Measurements from ENCODE around the gene RFX2. TPM values are rescaled to one million over a fixed set of nuclear protein-coding genes. Genes with fewer than 3 reads are reported as not detected.

RFX2 gene
- total RNA-seq, 6 experiments from 2014 or later = 6.3 to 9.5 (median 6.9) TPM

- Mint-ChIP-seq H3K27ac (peak overlapping the region; percentile 100), H3K4me3 (peak overlapping the region; percentile 85), H3K36me3 (ENCODE audit: low read depth) (no peaks in the 10 kb centered on the region), H3K9me3 (no peaks in the 10 kb centered on the region), H3K27me3 (ENCODE audit: insufficient read depth) (peaks cover 4% of the 10 kb centered on the region), H3K4me1 (ENCODE audit: low read depth) (peaks cover 54% of the 10 kb centered on the region)
- TF ChIP-seq CTCF (IDR thresholded peaks at IDR 0.05) = no peak
- DNase-seq = peak; percentile 95
Measured at GRCh38 chr19:6056801-6057650, 53.3 kb downstream of the RFX2 start.

- peaks cover 4% of the 10 kb centered on the region for H3K27me3 Mint-ChIP-seq (ENCODE audit: insufficient read depth)
- H3K36me3 Mint-ChIP-seq (ENCODE audit: low read depth) = no peaks in the 10 kb centered on the region
- peak overlapping the region; percentile 100 for H3K27ac Mint-ChIP-seq
- no peaks in the 10 kb centered on the region for H3K9me3 Mint-ChIP-seq
- H3K4me3 Mint-ChIP-seq = peak overlapping the region; percentile 85; the same call in 1 of the 2 replicates
- no peak for DNase-seq
- peaks cover 47% of the 10 kb centered on the region for H3K4me1 Mint-ChIP-seq (ENCODE audit: low read depth)
- TF ChIP-seq CTCF (IDR thresholded peaks at IDR 0.05) = no peak
Measured at GRCh38 chr19:6056282-6056741, 54.0 kb downstream of the RFX2 start.

GRCh38 chr19:6055013-6055795 is 55.1 kb downstream of the RFX2 start:
- Mint-ChIP-seq H3K27ac (peak overlapping the region; percentile 100), H3K4me1 (ENCODE audit: low read depth) (peaks cover 41% of the 10 kb centered on the region), H3K4me3 (no peak overlapping the region), H3K27me3 (ENCODE audit: insufficient read depth) (peaks cover 1% of the 10 kb centered on the region), H3K9me3 (no peaks in the 10 kb centered on the region), H3K36me3 (ENCODE audit: low read depth) (no peaks in the 10 kb centered on the region)
- no peak for TF ChIP-seq CTCF (IDR thresholded peaks at IDR 0.05)
- DNase-seq = no peak

GRCh38 chr19:6048793-6049405 is 61.4 kb downstream of the RFX2 start:
- peaks cover 23% of the 10 kb centered on the region for H3K4me1 Mint-ChIP-seq (ENCODE audit: low read depth)
- DNase-seq = peak; percentile 57
- TF ChIP-seq CTCF (IDR thresholded peaks at IDR 0.05) = peak; percentile 89
- no peak overlapping the region; the same call in 1 of the 2 replicates for H3K27ac Mint-ChIP-seq
- H3K27me3 Mint-ChIP-seq (ENCODE audit: insufficient read depth) = peaks cover 2% of the 10 kb centered on the region; the same call in 1 of the 2 replicates
- no peaks in the 10 kb centered on the region for H3K9me3 Mint-ChIP-seq
- no peaks in the 10 kb centered on the region for H3K36me3 Mint-ChIP-seq (ENCODE audit: low read depth)
- H3K4me3 Mint-ChIP-seq = peak overlapping the region; percentile 54

GRCh38 chr19:6048348-6048747 is 62.0 kb downstream of the RFX2 start:
- peaks cover 23% of the 10 kb centered on the region for H3K4me1 Mint-ChIP-seq (ENCODE audit: low read depth)
- no peak for TF ChIP-seq CTCF (IDR thresholded peaks at IDR 0.05)
- peak overlapping the region; percentile 54 for H3K4me3 Mint-ChIP-seq
- no peak overlapping the region; the same call in 1 of the 2 replicates for H3K27ac Mint-ChIP-seq
- H3K27me3 Mint-ChIP-seq (ENCODE audit: insufficient read depth) = peaks cover 2% of the 10 kb centered on the region; the same call in 1 of the 2 replicates
- no peaks in the 10 kb centered on the region for H3K9me3 Mint-ChIP-seq
- DNase-seq = no peak
- H3K36me3 Mint-ChIP-seq (ENCODE audit: low read depth) = no peaks in the 10 kb centered on the region

Measured in HFFc6 (cell line).